Activated CD8-positive, alpha-beta memory T cell treated with anti-CD3 and anti-CD28 coated beads, Interleukin-2, amount 10 ng/mL, durations not matched to agents 7 days and 5 days (primary cell): ENCODE results near the gene NECTIN4. TPM values are rescaled to one million over a fixed set of nuclear protein-coding genes. Genes with fewer than 3 reads are reported as not detected.
"Not testable (repeated sequence)": the region's sequence is repeated elsewhere in the genome, so short reads cannot be mapped to it uniquely, and the experiment has no call there.

Experiments
- ATAC-seq: fragments of 150-1000 bp; cut with Tn5 transposase; one replicate; pipeline ENCODE4 v1.10.0; 2021; ENCODE audit warnings: moderate library complexity
- CTCF ChIA-PET: fragments of 350-600 bp; sonication (Branson Sonifier 250); formaldehyde crosslinking; loops from one replicate; lab custom pipeline; 2021; ENCODE audit warnings: antibody characterized with exemption; lab: Charles Lee
- DNase-seq: peaks from one replicate; pipeline ENCODE4 v3.0.0-alpha.2; 2020
- H3K27ac Mint-ChIP-seq: one replicate; pipeline ENCODE4 v1.8.0; 2021; ENCODE audit warnings: mild to moderate bottlenecking, mixed read lengths
- H3K27me3 Mint-ChIP-seq: one replicate; pipeline ENCODE4 v1.8.0; 2021; ENCODE audit warnings: mixed read lengths
- H3K36me3 Mint-ChIP-seq: one replicate; pipeline ENCODE4 v1.8.0; 2021; ENCODE audit warnings: mild to moderate bottlenecking, mixed read lengths
- H3K4me1 Mint-ChIP-seq: one replicate; pipeline ENCODE4 v1.8.0; 2021; ENCODE audit warnings: mixed read lengths
- H3K4me3 Mint-ChIP-seq: one replicate; pipeline ENCODE4 v1.8.0; 2021; ENCODE audit warnings: mild to moderate bottlenecking, moderate library complexity, mixed read lengths
- H3K9me3 Mint-ChIP-seq: one replicate; pipeline ENCODE4 v1.8.0; 2022; ENCODE audit warnings: low read depth, mixed read lengths
- total RNA-seq, 2 experiments: library from RNA; stranded (reverse); gene quantifications; one replicate each; pipeline ENCODE4 v1.2.3, GENCODE V29; 2021

NECTIN4 gene
- total RNA-seq, 2 experiments from 2014 or later, result 0.12 TPM

GRCh38 chr1:161121042-161121650, 31.8 kb upstream of the NECTIN4 start:
- Mint-ChIP-seq H3K36me3 (peaks cover 43% of the 10 kb centered on the region), H3K9me3 (no peaks in the 10 kb centered on the region), H3K27ac (no peak overlapping the region), H3K4me3 (no peak overlapping the region), H3K4me1 (peaks cover 37% of the 10 kb centered on the region), H3K27me3 (no peaks in the 10 kb centered on the region)
- DNase-seq, result no peak
- CTCF ChIA-PET, result interaction anchor here (0.9 to 1.5 kb wide), 3 partner anchors 10 to 131 kb away, joined by 3 to 5 read pairs (median 3); no protein-coding TSS in a partner anchor
- no peak for ATAC-seq

- DNase-seq, result peak; percentile 77
- peak; percentile 52 for ATAC-seq
- Mint-ChIP-seq H3K4me1 (peaks cover 50% of the 10 kb centered on the region), H3K9me3 (no peaks in the 10 kb centered on the region), H3K4me3 (peak overlapping the region; percentile 93), H3K36me3 (peaks cover 37% of the 10 kb centered on the region), H3K27ac (peak overlapping the region; percentile 96), H3K27me3 (no peaks in the 10 kb centered on the region)
- CTCF ChIA-PET, result interaction anchor here (1.2 to 2.1 kb wide), 3 partner anchors 14 to 39 kb away, joined by 3 to 9 read pairs (median 5); partner anchors contain the start of genes DEDD and KLHDC9
Measured at GRCh38 chr1:161119092-161119903, 29.9 kb upstream of the NECTIN4 start.

GRCh38 chr1:161117759-161118581, 28.6 kb upstream of the NECTIN4 start, which contains the start of the genes NIT1 and PFDN2:
NIT1 (plus strand) TSS chr1:161118105; CDS start chr1:161118177, 72 bp downstream.
PFDN2 (minus strand) TSS chr1:161118037; CDS start chr1:161118026, 11 bp downstream.
- no peaks in the 10 kb centered on the region for H3K27me3 Mint-ChIP-seq
- ATAC-seq, result peak; percentile 84
- peaks cover 63% of the 10 kb centered on the region for H3K4me1 Mint-ChIP-seq
- DNase-seq, result peak; percentile 92
- H3K9me3 Mint-ChIP-seq, result no peaks in the 10 kb centered on the region
- H3K36me3 Mint-ChIP-seq, result peaks cover 35% of the 10 kb centered on the region
- CTCF ChIA-PET, result interaction anchor here (0.7 to 2.1 kb wide), 12 partner anchors 13 to 79 kb away, joined by 3 to 11 read pairs (median 4); partner anchors contain the start of genes DEDD, KLHDC9, PPOX and TSTD1
- H3K27ac Mint-ChIP-seq, result peak within 1 kb of the TSS; percentile 96
- peak within 1 kb of the TSS; percentile 93 for H3K4me3 Mint-ChIP-seq

- peaks cover 22% of the 10 kb centered on the region for H3K36me3 Mint-ChIP-seq
- DNase-seq, H3K9me3 Mint-ChIP-seq, CTCF ChIA-PET, ATAC-seq, H3K27me3 Mint-ChIP-seq: not testable (repeated sequence)
- peak overlapping the region; percentile 52 for H3K27ac Mint-ChIP-seq
- H3K4me3 Mint-ChIP-seq, result peak overlapping the region; percentile 93
- peaks cover 72% of the 10 kb centered on the region for H3K4me1 Mint-ChIP-seq
Measured at GRCh38 chr1:161115961-161116360, 26.6 kb upstream of the NECTIN4 start.

- Mint-ChIP-seq H3K36me3 (peaks cover 18% of the 10 kb centered on the region), H3K4me1 (peaks cover 70% of the 10 kb centered on the region), H3K27me3 (no peaks in the 10 kb centered on the region), H3K4me3 (peak overlapping the region; percentile 93), H3K9me3 (no peaks in the 10 kb centered on the region), H3K27ac (peak overlapping the region; percentile 52)
- ATAC-seq, result peak; percentile 18
- DNase-seq, result peak; percentile 54
- CTCF ChIA-PET, result no interaction called here
Measured at GRCh38 chr1:161115132-161115711, 25.9 kb upstream of the NECTIN4 start.

- CTCF ChIA-PET, result no interaction called here
Measured at GRCh38 chr1:161114556-161114955, 25.2 kb upstream of the NECTIN4 start.

GRCh38 chr1:161113915-161114314, 24.6 kb upstream of the NECTIN4 start:
- Mint-ChIP-seq H3K27me3 (no peaks in the 10 kb centered on the region), H3K4me3 (no peak overlapping the region), H3K9me3 (no peaks in the 10 kb centered on the region), H3K4me1 (peaks cover 59% of the 10 kb centered on the region), H3K27ac (peak overlapping the region; percentile 69), H3K36me3 (peaks cover 19% of the 10 kb centered on the region)
- CTCF ChIA-PET, result no interaction called here
- no peak for DNase-seq
- ATAC-seq, result no peak

More at GRCh38 chr1:161114556-161114955, 25.2 kb upstream of the NECTIN4 start:
- H3K9me3 Mint-ChIP-seq, result no peaks in the 10 kb centered on the region
- no peak overlapping the region for H3K4me3 Mint-ChIP-seq
- no peaks in the 10 kb centered on the region for H3K27me3 Mint-ChIP-seq
- H3K36me3 Mint-ChIP-seq, result peaks cover 15% of the 10 kb centered on the region
- no peak for ATAC-seq
- peak overlapping the region; percentile 69 for H3K27ac Mint-ChIP-seq
- H3K4me1 Mint-ChIP-seq, result peaks cover 63% of the 10 kb centered on the region
- DNase-seq, result no peak

- Mint-ChIP-seq H3K4me1 (peaks cover 50% of the 10 kb centered on the region), H3K9me3 (no peaks in the 10 kb centered on the region), H3K4me3 (no peak overlapping the region), H3K36me3 (peaks cover 27% of the 10 kb centered on the region), H3K27ac (no peak overlapping the region), H3K27me3 (no peaks in the 10 kb centered on the region)
- CTCF ChIA-PET, result interaction anchor here (0.7 to 1.1 kb wide), 3 partner anchors 14 to 70 kb away, joined by 3 to 4 read pairs (median 3); no protein-coding TSS in a partner anchor
- ATAC-seq (no peak), DNase-seq (no peak)
Measured at GRCh38 chr1:161111527-161111926, 22.2 kb upstream of the NECTIN4 start.

- ATAC-seq, result no peak
- Mint-ChIP-seq H3K9me3 (no peaks in the 10 kb centered on the region), H3K4me1 (peaks cover 47% of the 10 kb centered on the region), H3K27me3 (no peaks in the 10 kb centered on the region), H3K4me3 (no peak overlapping the region), H3K36me3 (peaks cover 27% of the 10 kb centered on the region), H3K27ac (no peak overlapping the region)
- DNase-seq, result no peak
- CTCF ChIA-PET, result interaction anchor here (1.1 kb wide), 1 partner anchor 30 kb away, joined by 4 read pairs; no protein-coding TSS in a partner anchor
Measured at GRCh38 chr1:161111117-161111516, 21.8 kb upstream of the NECTIN4 start.

GRCh38 chr1:161106431-161106830, 17.1 kb upstream of the NECTIN4 start:
- H3K27ac Mint-ChIP-seq, result no peak overlapping the region
- CTCF ChIA-PET, result interaction anchor here (1.9 kb wide), 1 partner anchor 9 kb away, joined by 7 read pairs; no protein-coding TSS in a partner anchor
- no peak overlapping the region for H3K4me3 Mint-ChIP-seq
- DNase-seq, result no peak
- no peaks in the 10 kb centered on the region for H3K9me3 Mint-ChIP-seq
- no peak for ATAC-seq
- peaks cover 21% of the 10 kb centered on the region for H3K36me3 Mint-ChIP-seq
- no peaks in the 10 kb centered on the region for H3K27me3 Mint-ChIP-seq
- peaks cover 15% of the 10 kb centered on the region for H3K4me1 Mint-ChIP-seq

GRCh38 chr1:161100556-161100955, 11.2 kb upstream of the NECTIN4 start:
- Mint-ChIP-seq H3K4me3 (no peak overlapping the region), H3K9me3 (no peaks in the 10 kb centered on the region), H3K27me3 (no peaks in the 10 kb centered on the region), H3K27ac (no peak overlapping the region), H3K4me1 (peaks cover 24% of the 10 kb centered on the region), H3K36me3 (peaks cover 13% of the 10 kb centered on the region)
- DNase-seq, result no peak
- no peak for ATAC-seq
- CTCF ChIA-PET, result interaction anchor here (0.8 to 5.9 kb wide), 3 partner anchors 9 to 110 kb away, joined by 3 to 154 read pairs (median 6); partner anchors contain the start of gene ARHGAP30
